Forelimb muscle (tissue), 1 donor: ENCODE data around the gene SCN1B. TPM values are rescaled to one million over a fixed set of nuclear protein-coding genes. Genes with fewer than 3 reads are reported as not detected.
"Not testable (repeated sequence)": the region's sequence is repeated elsewhere in the genome, so short reads cannot be mapped to it uniquely, and the experiment has no call there.

Experiments
- DNase-seq: peaks from one replicate; pipeline ENCODE4 v3.0.0-alpha.2; 2013; ENCODE audit warnings: low read depth
- polyA plus RNA-seq: library from polyadenylated mRNA; unstranded; fragments of 120-200 nt; gene quantifications from one replicate; pipeline ENCODE4 v1.2.1, GENCODE V29; 2013; ENCODE audit not compliant: insufficient read length

The SCN1B gene
- polyA plus RNA-seq, 1 donor: 6.3 TPM

GRCh38 chr19:35015954-35016351, 14.3 kb upstream of the SCN1B start:
- DNase-seq: no peak

GRCh38 chr19:35017507-35017906, 12.8 kb upstream of the SCN1B start:
- no peak for DNase-seq

- DNase-seq: no peak
Measured at GRCh38 chr19:35018379-35018778, 11.9 kb upstream of the SCN1B start.

- DNase-seq: no peak
Measured at GRCh38 chr19:35019144-35019543, 11.1 kb upstream of the SCN1B start.

- no peak for DNase-seq
Measured at GRCh38 chr19:35021016-35021415, 9.3 kb upstream of the SCN1B start.

- DNase-seq: no peak
Measured at GRCh38 chr19:35021596-35021995, 8.7 kb upstream of the SCN1B start.

- DNase-seq: no peak
Measured at GRCh38 chr19:35022460-35022859, 7.8 kb upstream of the SCN1B start.

GRCh38 chr19:35023428-35023827, 6.8 kb upstream of the SCN1B start:
- no peak for DNase-seq

- DNase-seq: no peak
Measured at GRCh38 chr19:35024095-35024494, 6.2 kb upstream of the SCN1B start.

- DNase-seq: no peak
Measured at GRCh38 chr19:35025969-35026368, 4.3 kb upstream of the SCN1B start.

GRCh38 chr19:35026418-35026817, 3.9 kb upstream of the SCN1B start:
- DNase-seq: no peak

GRCh38 chr19:35027009-35027408, 3.3 kb upstream of the SCN1B start:
- no peak for DNase-seq

GRCh38 chr19:35027851-35028599, 2.2 kb upstream of the SCN1B start:
- DNase-seq: no peak

GRCh38 chr19:35028600-35028885, 1.7 kb upstream of the SCN1B start:
- DNase-seq: not testable (repeated sequence)

GRCh38 chr19:35029275-35029736, 964 bp upstream of the SCN1B start:
- DNase-seq: not testable (repeated sequence)

- no peak for DNase-seq
Measured at GRCh38 chr19:35029737-35030256, 473 bp upstream of the SCN1B start.

GRCh38 chr19:35031072-35031881, 1.0 kb downstream of the SCN1B start:
- no peak for DNase-seq

GRCh38 chr19:35032356-35032865, 2.1 kb downstream of the SCN1B start:
- DNase-seq: no peak

- DNase-seq: no peak
Measured at GRCh38 chr19:35033067-35034004, 3.1 kb downstream of the SCN1B start.

GRCh38 chr19:35034005-35034502, 3.8 kb downstream of the SCN1B start:
- no peak for DNase-seq

GRCh38 chr19:35034588-35035382, 4.5 kb downstream of the SCN1B start:
- no peak for DNase-seq
